IMR-90 (cell line): ENCODE results near the gene SPAG16. TPM values are rescaled to one million over a fixed set of nuclear protein-coding genes. Genes with fewer than 3 reads are reported as not detected.

Experiments used
- ATAC-seq: fragments of 200-7000 bp; cut with Tn5 transposase; 2 replicates; pipeline ENCODE4 v1.9.1; 2020; ENCODE audit warnings: low read depth, mild to moderate bottlenecking, moderate library complexity
- BruUV-seq: library from RNA; stranded (reverse); fragments of 400-500 nt; replicated peaks from 2 replicates; lab custom pipeline; 2021; lab: Mats Ljungman, UMichigan
- CTCF ChIA-PET: fragments of 300-600 bp; formaldehyde crosslinking; extraction: SDS; loops from one replicate; lab custom pipeline; 2021; ENCODE audit warnings: antibody characterized with exemption; lab: Yijun Ruan, JAX
- POLR2A ChIA-PET: fragments of 300-600 bp; sonication (Branson Sonifier 250); formaldehyde crosslinking; loops from one replicate; lab custom pipeline; 2022; ENCODE audit warnings: antibody characterized with exemption; ENCODE audit not compliant: unreplicated experiment; lab: Charles Lee
- DNase-seq: peaks from one replicate; pipeline ENCODE4 v3.0.0; 2013
- H2AFZ ChIP-seq: replicated peaks from 2 replicates; pipeline ENCODE3; 2013; ENCODE audit warnings: low read length, mild to moderate bottlenecking; ENCODE audit not compliant: poor library complexity
- H2AK5ac ChIP-seq: 2 replicates; pipeline ENCODE4 v1.6.1; 2013; ENCODE audit warnings: low read depth, low read length, inconsistent platforms
- H2AK9ac ChIP-seq: replicated peaks from 2 replicates; pipeline ENCODE3; 2013; ENCODE audit warnings: mild to moderate bottlenecking, low read depth, low read length, moderate library complexity; ENCODE audit not compliant: poor library complexity
- H2BK120ac ChIP-seq: 2 replicates; pipeline ENCODE4 v1.6.1; 2013; ENCODE audit warnings: low read depth, low read length, inconsistent platforms
- H2BK15ac ChIP-seq: 3 replicates; pipeline ENCODE4 v1.6.1; 2013; ENCODE audit warnings: low read depth, low read length, inconsistent platforms
- H2BK20ac ChIP-seq: 2 replicates; pipeline ENCODE4 v1.6.1; 2013; ENCODE audit warnings: low read depth, mild to moderate bottlenecking, inconsistent platforms, low read length, moderate library complexity
- H2BK5ac ChIP-seq: 2 replicates; pipeline ENCODE4 v1.6.1; 2013; ENCODE audit warnings: mild to moderate bottlenecking, low read depth, low read length, inconsistent platforms; ENCODE audit not compliant: poor library complexity, severe bottlenecking
- H3K14ac ChIP-seq: replicated peaks from 2 replicates; pipeline ENCODE4 v1.6.1; 2013; ENCODE audit warnings: low read depth, low read length, inconsistent platforms
- H3K18ac ChIP-seq: 2 replicates; pipeline ENCODE4 v1.6.1; 2013; ENCODE audit warnings: low read depth, low read length, control low read depth
- H3K23ac ChIP-seq: 2 replicates; pipeline ENCODE4 v1.6.1; 2013; ENCODE audit warnings: low read depth, low read length, inconsistent platforms
- H3K27ac ChIP-seq: 2 replicates; pipeline ENCODE4 v1.5.1; 2013; ENCODE audit warnings: mild to moderate bottlenecking, control low read depth, low read length; ENCODE audit not compliant: insufficient read depth
- H3K27me3 ChIP-seq: 2 replicates; pipeline ENCODE4 v1.6.1; 2013; ENCODE audit warnings: low read length; ENCODE audit not compliant: control insufficient read depth, insufficient read depth
- H3K36me3 ChIP-seq: 2 replicates; pipeline ENCODE4 v1.6.1; 2013; ENCODE audit warnings: low read length, mixed read lengths; ENCODE audit not compliant: control insufficient read depth, insufficient read depth
- H3K4ac ChIP-seq: 2 replicates; pipeline ENCODE4 v1.6.1; 2013; ENCODE audit warnings: low read depth, low read length, inconsistent platforms
- H3K4me1 ChIP-seq: 2 replicates; pipeline ENCODE4 v1.6.1; 2013; ENCODE audit warnings: low read length, mixed read lengths; ENCODE audit not compliant: control insufficient read depth, insufficient read depth
- H3K4me2 ChIP-seq: 2 replicates; pipeline ENCODE4 v1.6.1; 2013; ENCODE audit warnings: low read depth, mild to moderate bottlenecking, control low read depth, low read length, moderate library complexity
- H3K4me3 ChIP-seq: 2 replicates; pipeline ENCODE4 v1.5.1; 2013; ENCODE audit warnings: low read depth, mild to moderate bottlenecking, control low read depth, low read length, moderate library complexity; ENCODE audit not compliant: insufficient read depth
- H3K56ac ChIP-seq: 2 replicates; pipeline ENCODE4 v1.6.1; 2013; ENCODE audit warnings: low read length, inconsistent platforms; ENCODE audit not compliant: insufficient read depth; ENCODE audit errors: extremely low read depth
- H3K79me1 ChIP-seq, 2 experiments: 2 replicates each; pipeline ENCODE4 v1.6.1; 2013; ENCODE audit warnings: low read length in 2 of 2, inconsistent platforms in 1 of 2, low read depth in 1 of 2
- H3K9ac ChIP-seq: 2 replicates; pipeline ENCODE4 v1.6.1; 2013; ENCODE audit warnings: low read depth, low read length, control low read depth
- H3K9me1 ChIP-seq: 2 replicates; pipeline ENCODE4 v1.6.1; 2013; ENCODE audit warnings: low read length, inconsistent platforms; ENCODE audit not compliant: insufficient read depth
- H3K9me3 ChIP-seq: 2 replicates; pipeline ENCODE4 v1.6.1; 2013; ENCODE audit warnings: low read length; ENCODE audit not compliant: control insufficient read depth, insufficient read depth
- H4K20me1 ChIP-seq: 2 replicates; pipeline ENCODE4 v1.6.1; 2013; ENCODE audit warnings: low read length, inconsistent platforms; ENCODE audit not compliant: insufficient read depth
- H4K5ac ChIP-seq: 2 replicates; pipeline ENCODE4 v1.6.1; 2013; ENCODE audit warnings: mild to moderate bottlenecking, low read depth, low read length, control low read depth
- H4K8ac ChIP-seq, 2 experiments: 2 replicates each; pipeline ENCODE4 v1.6.1; 2013; ENCODE audit warnings: low read depth in 2 of 2, low read length in 2 of 2, control low read depth in 1 of 2, inconsistent platforms in 1 of 2
- H4K91ac ChIP-seq: 2 replicates; pipeline ENCODE4 v1.6.1; 2013; ENCODE audit warnings: low read depth, low read length, inconsistent platforms; ENCODE audit not compliant: insufficient read depth
- BHLHE40 ChIP-seq: fragments of 150-350 bp; IDR thresholded peaks from 2 replicates; pipeline ENCODE4 v1.6.1; 2016; ENCODE audit warnings: mild to moderate bottlenecking, low read depth, low read length
- CEBPB ChIP-seq: IDR thresholded peaks from 2 replicates; pipeline ENCODE4 v1.6.1; 2012; ENCODE audit warnings: low read depth, low read length, improper control_type of control experiment
- MAFK ChIP-seq: IDR thresholded peaks from 2 replicates; pipeline ENCODE4 v1.6.1; 2012; ENCODE audit warnings: low read depth, low read length, improper control_type of control experiment
- NFE2L2 ChIP-seq: fragments of 150-350 bp; IDR thresholded peaks from 2 replicates; pipeline ENCODE4 v1.6.1; 2016; ENCODE audit warnings: low read depth, mild to moderate bottlenecking, low read length
- RFX5 ChIP-seq: IDR thresholded peaks from 2 replicates; pipeline ENCODE4 v1.8.0; 2012; ENCODE audit warnings: low read depth, mild to moderate bottlenecking, low read length, moderate library complexity
- dilution Hi-C: fragments of 300-500 bp; cut with HindIII; formaldehyde crosslinking; loops from one replicate; pipeline ENCODE4 v1.14.3; 2018; ENCODE audit warnings: low sequenced_read_pairs; ENCODE audit not compliant: unreplicated experiment
- in situ Hi-C: fragments of 300-500 bp; cut with MboI; formaldehyde crosslinking; loops from 3 replicates; pipeline ENCODE4 v1.14.3; 2019; ENCODE audit warnings: low sequenced_read_pairs, inconsistent platforms, mixed read lengths
- intact Hi-C: fragments of 100-400 bp; cut with micrococcal nuclease; formaldehyde crosslinking; loops from 2 replicates; pipeline ENCODE4 v1.10.0; 2022
- polyA plus RNA-seq, 3 experiments: library from polyadenylated mRNA; depleted of rRNA; stranded (reverse); fragments of >200 nt; gene quantifications; 2 replicates each; pipeline ENCODE4 v1.2.3, GENCODE V29; 2012; ENCODE audit warnings: low replicate concordance in 1 of 3
- total RNA-seq: library from RNA; depleted of rRNA; stranded (reverse); fragments of >200 nt; gene quantifications from 2 replicates; pipeline ENCODE4 v1.2.3, GENCODE V29; 2012
- TF ChIP-seq, protein P1 (sequence below): fragments of 150-350 bp; IDR thresholded peaks from 2 replicates; pipeline ENCODE4 v1.6.1; 2017; ENCODE audit warnings: mild to moderate bottlenecking, antibody characterized with exemption, low read length, low read depth
- TF ChIP-seq, protein P2 (sequence below): fragments of 150-350 bp; IDR thresholded peaks from 2 replicates; pipeline ENCODE4 v1.6.1; 2016; ENCODE audit warnings: low read depth, mild to moderate bottlenecking, low read length, moderate library complexity, borderline replicate concordance

The SPAG16 gene
- total and polyA plus RNA-seq, 2 of the 4 experiments (the other 2 are of a cell fraction): 7.3 to 13.5 TPM

DNA sequence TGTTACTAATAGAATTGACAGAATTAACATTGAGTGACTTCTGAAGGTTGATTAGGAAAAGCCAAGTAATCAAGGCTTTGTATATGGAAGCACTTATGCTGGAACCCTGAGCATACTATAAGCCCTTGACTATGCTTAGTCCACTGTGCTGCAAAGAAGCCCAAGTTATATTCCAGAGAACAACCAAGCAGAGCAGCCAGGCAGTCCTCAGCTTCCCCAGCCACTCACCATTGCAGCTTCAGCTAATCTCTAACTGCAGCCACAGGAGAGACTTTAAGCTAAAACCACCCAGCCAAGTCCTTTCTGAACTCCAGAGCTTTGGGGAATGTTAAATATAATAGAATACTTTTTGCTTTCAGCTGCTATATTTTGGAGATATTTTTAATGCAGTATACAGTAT, 962.2 kb downstream of the SPAG16 start:
- TF ChIP-seq CEBPB (no peak), BHLHE40 (no peak), MAFK (no peak), NFE2L2 (no peak), RFX5 (no peak)
- TF ChIP-seq, protein P1, sequence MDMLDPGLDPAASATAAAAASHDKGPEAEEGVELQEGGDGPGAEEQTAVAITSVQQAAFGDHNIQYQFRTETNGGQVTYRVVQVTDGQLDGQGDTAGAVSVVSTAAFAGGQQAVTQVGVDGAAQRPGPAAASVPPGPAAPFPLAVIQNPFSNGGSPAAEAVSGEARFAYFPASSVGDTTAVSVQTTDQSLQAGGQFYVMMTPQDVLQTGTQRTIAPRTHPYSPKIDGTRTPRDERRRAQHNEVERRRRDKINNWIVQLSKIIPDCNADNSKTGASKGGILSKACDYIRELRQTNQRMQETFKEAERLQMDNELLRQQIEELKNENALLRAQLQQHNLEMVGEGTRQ: no peak
- TF ChIP-seq, protein P2, sequence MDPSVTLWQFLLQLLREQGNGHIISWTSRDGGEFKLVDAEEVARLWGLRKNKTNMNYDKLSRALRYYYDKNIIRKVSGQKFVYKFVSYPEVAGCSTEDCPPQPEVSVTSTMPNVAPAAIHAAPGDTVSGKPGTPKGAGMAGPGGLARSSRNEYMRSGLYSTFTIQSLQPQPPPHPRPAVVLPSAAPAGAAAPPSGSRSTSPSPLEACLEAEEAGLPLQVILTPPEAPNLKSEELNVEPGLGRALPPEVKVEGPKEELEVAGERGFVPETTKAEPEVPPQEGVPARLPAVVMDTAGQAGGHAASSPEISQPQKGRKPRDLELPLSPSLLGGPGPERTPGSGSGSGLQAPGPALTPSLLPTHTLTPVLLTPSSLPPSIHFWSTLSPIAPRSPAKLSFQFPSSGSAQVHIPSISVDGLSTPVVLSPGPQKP: no peak
- Histone ChIP-seq H2AK9ac (no peak overlapping the region), H2BK20ac (no peak overlapping the region), H3K18ac (no peak overlapping the region), H3K9ac (no peak overlapping the region), H2BK120ac (no peak overlapping the region), H2BK5ac (no peak overlapping the region), H4K5ac (no peak overlapping the region), H3K56ac (no peak overlapping the region), H4K8ac (no peak overlapping the region), H3K79me1 (no peaks in the 10 kb centered on the region), H2AFZ (no peak overlapping the region), H3K4me1 (no peaks in the 10 kb centered on the region), H3K27me3 (no peaks in the 10 kb centered on the region), H4K91ac (no peak overlapping the region), H3K4me2 (no peak overlapping the region), H3K9me1 (no peaks in the 10 kb centered on the region), H3K4me3 (no peak overlapping the region), H2AK5ac (no peak overlapping the region), H3K14ac (no peak overlapping the region), H3K23ac (no peak overlapping the region), H2BK15ac (no peak overlapping the region), H3K9me3 (no peaks in the 10 kb centered on the region), H3K27ac (no peak overlapping the region), H3K36me3 (no peaks in the 10 kb centered on the region), H4K20me1 (no peaks in the 10 kb centered on the region), H3K4ac (no peak overlapping the region)
- dilution Hi-C loops (no loop called here), in situ Hi-C loops (no loop called here), intact Hi-C loops (no loop called here)
- ATAC-seq: no peak
- ChIA-PET POLR2A (no interaction called here), CTCF (no interaction called here)
- BruUV-seq: no TSS peak
- DNase-seq: no peak
